ENCODE measurements around the gene FHOD1.

GRCh38 chr16:67287960-67288359 is 40.7 kb upstream of the FHOD1 start:
- TF ChIP-seq CTCF (IDR thresholded peaks at IDR 0.05) (no peak), POLR2A (IDR thresholded peaks at IDR 0.05) (no peak)

Measured in lower leg skin (tissue), 3 donors.